OCI-M1 (cell line): ENCODE measurements around the gene CAPN10.

ENCODE experiments used
- DNase-seq: peaks from one replicate; lab custom pipeline; 2025; lab: John Stamatoyannopoulos, UW

The CAPN10 gene

GRCh38 chr2:240603081-240603835, 16.7 kb downstream of the CAPN10 start:
- no peak for DNase-seq

GRCh38 chr2:240603846-240604245, 17.3 kb downstream of the CAPN10 start:
- no peak for DNase-seq

- DNase-seq: peak; percentile 95
Observed at GRCh38 chr2:240604291-240604938, 17.9 kb downstream of the CAPN10 start.

- no peak for DNase-seq
Observed at GRCh38 chr2:240604939-240605716, 18.6 kb downstream of the CAPN10 start.

- no peak for DNase-seq
Observed at GRCh38 chr2:240605867-240606743, 19.6 kb downstream of the CAPN10 start.

GRCh38 chr2:240611601-240612210, 25.2 kb downstream of the CAPN10 start:
- peak; percentile 40 for DNase-seq

GRCh38 chr2:240613781-240614180, 27.2 kb downstream of the CAPN10 start:
- DNase-seq: no peak

- DNase-seq: no peak
Observed at GRCh38 chr2:240614391-240614790, 27.9 kb downstream of the CAPN10 start.

- peak; percentile 79 for DNase-seq
Observed at GRCh38 chr2:240615396-240615795, 28.9 kb downstream of the CAPN10 start.

- DNase-seq: peak; percentile 81
Observed at GRCh38 chr2:240615820-240616547, 29.4 kb downstream of the CAPN10 start.

- peak; percentile 3 for DNase-seq
Observed at GRCh38 chr2:240616860-240617666, 30.5 kb downstream of the CAPN10 start.

GRCh38 chr2:240618776-240619175, 32.2 kb downstream of the CAPN10 start:
- DNase-seq: no peak

- no peak for DNase-seq
Observed at GRCh38 chr2:240619506-240620148, 33.1 kb downstream of the CAPN10 start.

GRCh38 chr2:240620149-240620731, 33.7 kb downstream of the CAPN10 start:
- DNase-seq: no peak

- DNase-seq: no peak
Observed at GRCh38 chr2:240620859-240621258, 34.3 kb downstream of the CAPN10 start.

GRCh38 chr2:240622060-240622411, 35.5 kb downstream of the CAPN10 start:
- no peak for DNase-seq

GRCh38 chr2:240622531-240623235, 36.1 kb downstream of the CAPN10 start:
- DNase-seq: peak; percentile 27

GRCh38 chr2:240623531-240624010, 37.0 kb downstream of the CAPN10 start:
- DNase-seq: no peak
